Left lung (tissue), 10 donors: ENCODE data around the gene AP1S3. TPM values are rescaled to one million over a fixed set of nuclear protein-coding genes. Genes with fewer than 3 reads are reported as not detected.
"Not testable (repeated sequence)": the region's sequence is repeated elsewhere in the genome, so short reads cannot be mapped to it uniquely, and the experiment has no call there.

Experiments used
- ATAC-seq: fragments of 200-7000 bp; cut with Tn5 transposase; one replicate; pipeline ENCODE4 v1.9.1; 2020; ENCODE audit warnings: moderate library complexity
- DNase-seq, 4 donors: peaks; one replicate each; pipeline ENCODE4 v3.0.0-alpha.2; 2013 to 2020
- H3K27ac ChIP-seq, 2 donors: fragments of 200-600 bp; sonication (generic) in 1 of 2; one replicate each; pipeline versions ENCODE4 v1.5.0 to v1.8.0; 2020 to 2021
- H3K27me3 ChIP-seq, 2 donors: fragments of 200-600 bp; sonication (generic) in 1 of 2; one replicate each; pipeline versions ENCODE4 v1.5.0 to v1.8.0; 2020 to 2021
- H3K36me3 ChIP-seq, 2 donors: fragments of 200-600 bp; sonication (generic) in 1 of 2; one replicate each; pipeline versions ENCODE4 v1.5.0 to v1.8.0; 2020 to 2021
- H3K4me1 ChIP-seq, 2 donors: fragments of 200-600 bp; one replicate each; pipeline ENCODE4 v1.8.0; 2021
- H3K4me3 ChIP-seq, 2 donors: fragments of 200-600 bp; sonication (generic) in 1 of 2; one replicate each; pipeline versions ENCODE4 v1.5.0 to v1.8.0; 2020 to 2021; ENCODE audit warnings: mild to moderate bottlenecking in 1 of 2
- H3K9me3 ChIP-seq, 2 donors: fragments of 200-600 bp; sonication (generic) in 1 of 2; one replicate each; pipeline versions ENCODE4 v1.5.0 to v1.8.0; 2020 to 2021
- CTCF ChIP-seq, 2 donors: fragments of 200-600 bp; sonication (generic) in 1 of 2; IDR thresholded peaks; one replicate each; pipeline versions ENCODE4 v1.5.0 to v1.8.0; 2021; ENCODE audit warnings: antibody characterized with exemption in 2 of 2
- intact Hi-C, 2 donors: fragments of 100-400 bp; cut with DNase I; formaldehyde crosslinking; loops; one replicate each; pipeline versions ENCODE4 v1.11.2 to v1.14.2; 2022
- polyA plus RNA-seq, 6 donors: library from polyadenylated mRNA; unstranded; fragments of 120-200 nt; gene quantifications; one replicate each; pipeline ENCODE4 v1.2.1, GENCODE V29; 2013; ENCODE audit not compliant: insufficient read length in 6 of 6
- total RNA-seq, 2 donors: library from RNA; stranded (reverse); fragmentation: NEBNext Ultra II Directional; extraction: Animal tissue kit (Norgen Biotek cat#: 25700); gene quantifications; one replicate each; pipeline ENCODE4 v1.2.1, GENCODE V29; 2021
- donor health status: DM: no; HTN: yes; CAD: no.
- donor health status: DM: no; HTN: no; CAD: no.

The AP1S3 gene
- total and polyA plus RNA-seq, 8 donors = 4.3 to 23.4 (median 5.6) TPM

- no peak overlapping the region for H3K4me3 ChIP-seq
- no peak for DNase-seq
- H3K36me3 ChIP-seq = peaks cover 0 to 91% of the 10 kb centered on the region in 2 donors
- TF ChIP-seq CTCF (IDR thresholded peaks at IDR 0.05) = no peak
- H3K27me3 ChIP-seq = no peaks in the 10 kb centered on the region
- intact Hi-C loops = no loop called here
- ATAC-seq = no peak
- no peaks in the 10 kb centered on the region for H3K9me3 ChIP-seq
- no peak overlapping the region for H3K27ac ChIP-seq
- H3K4me1 ChIP-seq = peaks cover 0 to 2% of the 10 kb centered on the region in 2 donors
These were observed 45.3 kb upstream of the AP1S3 start for GRCh38 chr2:223882715-223883114.

- Histone ChIP-seq H3K27me3 (no peaks in the 10 kb centered on the region), H3K36me3 (peaks cover 0 to 94% of the 10 kb centered on the region in 2 donors), H3K4me1 (no peaks in the 10 kb centered on the region), H3K27ac (no peak overlapping the region), H3K9me3 (no peaks in the 10 kb centered on the region), H3K4me3 (no peak overlapping the region)
- TF ChIP-seq CTCF (IDR thresholded peaks at IDR 0.05) = no peak
- DNase-seq (no peak), ATAC-seq (no peak)
- intact Hi-C loops = no loop called here
These were observed 43.4 kb upstream of the AP1S3 start for GRCh38 chr2:223880796-223881195.

GRCh38 chr2:223877721-223878410 lies 40.5 kb upstream of the AP1S3 start:
- H3K27me3 ChIP-seq = no peaks in the 10 kb centered on the region
- no peak for ATAC-seq
- H3K4me1 ChIP-seq = no peaks in the 10 kb centered on the region
- H3K36me3 ChIP-seq = peaks cover 0 to 90% of the 10 kb centered on the region in 2 donors
- DNase-seq = peak in 1 of 4 donors; percentile 13
- intact Hi-C loops = no loop called here
- no peaks in the 10 kb centered on the region for H3K9me3 ChIP-seq
- H3K27ac ChIP-seq = no peak overlapping the region
- H3K4me3 ChIP-seq = no peak overlapping the region
- no peak for TF ChIP-seq CTCF (IDR thresholded peaks at IDR 0.05)

GRCh38 chr2:223873672-223874071 lies 36.3 kb upstream of the AP1S3 start:
- Histone ChIP-seq H3K9me3 (no peaks in the 10 kb centered on the region), H3K4me3 (no peak overlapping the region), H3K36me3 (peaks cover 0 to 65% of the 10 kb centered on the region in 2 donors), H3K27me3 (no peaks in the 10 kb centered on the region), H3K27ac (no peak overlapping the region), H3K4me1 (peaks cover 0 to 10% of the 10 kb centered on the region in 2 donors)
- TF ChIP-seq CTCF (IDR thresholded peaks at IDR 0.05) = no peak
- intact Hi-C loops = no loop called here
- ATAC-seq = no peak
- no peak for DNase-seq

- H3K4me1 ChIP-seq = peaks cover 0 to 10% of the 10 kb centered on the region in 2 donors
- peaks cover 0 to 56% of the 10 kb centered on the region in 2 donors for H3K36me3 ChIP-seq
- H3K4me3 ChIP-seq, intact Hi-C loops, ATAC-seq, H3K27me3 ChIP-seq, H3K27ac ChIP-seq, DNase-seq, H3K9me3 ChIP-seq: not testable (repeated sequence)
These were observed 35.4 kb upstream of the AP1S3 start for GRCh38 chr2:223872772-223873171.

- Histone ChIP-seq H3K27ac (peak overlapping the region in 1 of 2 donors; percentile 7), H3K4me1 (peaks cover 0 to 10% of the 10 kb centered on the region in 2 donors), H3K36me3 (peaks cover 0 to 45% of the 10 kb centered on the region in 2 donors)
- H3K27me3 ChIP-seq, H3K4me3 ChIP-seq, intact Hi-C loops, H3K9me3 ChIP-seq, ATAC-seq, DNase-seq: not testable (repeated sequence)
These were observed 34.3 kb upstream of the AP1S3 start for GRCh38 chr2:223871661-223872060.
